Measurements from ENCODE around the gene ACOT13. TPM values are rescaled to one million over a fixed set of nuclear protein-coding genes. Genes with fewer than 3 reads are reported as not detected.
A peak's percentile ranks its signal among the peaks of the same experiment; 100 is the strongest.
"Not testable (repeated sequence)": the region's sequence is repeated elsewhere in the genome, so short reads cannot be mapped to it uniquely, and the experiment has no call there.

ACOT13 gene
- total RNA-seq, 1 donor from 2014 or later = 28.1 TPM

GRCh38 chr6:24743944-24744335, 77.1 kb downstream of the ACOT13 start:
- DNase-seq = no peak
- no peak for TF ChIP-seq CTCF (IDR thresholded peaks at IDR 0.05)
- Histone ChIP-seq H3K36me3 (no peaks in the 10 kb centered on the region), H3K4me1 (no peaks in the 10 kb centered on the region), H3K4me3 (no peak overlapping the region), H3K27me3 (no peaks in the 10 kb centered on the region), H3K27ac (peak overlapping the region; percentile 75), H3K9me3 (no peaks in the 10 kb centered on the region)
- intact Hi-C loops (cut with DNase I) = no loop called here
- ATAC-seq = no peak

GRCh38 chr6:24744911-24745310, 78.0 kb downstream of the ACOT13 start:
- Histone ChIP-seq H3K4me3 (no peak overlapping the region), H3K27me3 (no peaks in the 10 kb centered on the region), H3K9me3 (no peaks in the 10 kb centered on the region), H3K4me1 (no peaks in the 10 kb centered on the region), H3K36me3 (no peaks in the 10 kb centered on the region), H3K27ac (peak overlapping the region; percentile 49)
- DNase-seq (no peak), ATAC-seq (peak; percentile 86)
- TF ChIP-seq CTCF (IDR thresholded peaks at IDR 0.05) = no peak
- intact Hi-C loops (cut with DNase I) = no loop called here

GRCh38 chr6:24749297-24749696, 82.4 kb downstream of the ACOT13 start:
- DNase-seq = no peak
- Histone ChIP-seq H3K36me3 (no peaks in the 10 kb centered on the region), H3K9me3 (no peaks in the 10 kb centered on the region), H3K27ac (no peak overlapping the region), H3K27me3 (no peaks in the 10 kb centered on the region), H3K4me1 (no peaks in the 10 kb centered on the region), H3K4me3 (no peak overlapping the region)
- TF ChIP-seq CTCF (IDR thresholded peaks at IDR 0.05) = no peak
- ATAC-seq = peak; percentile 31
- intact Hi-C loops (cut with DNase I) = no loop called here

- intact Hi-C loops (cut with DNase I); H3K27me3 ChIP-seq; H3K4me3 ChIP-seq; H3K36me3 ChIP-seq; H3K27ac ChIP-seq; H3K4me1 ChIP-seq; H3K9me3 ChIP-seq; DNase-seq; ATAC-seq: not testable (repeated sequence)
These were observed 84.0 kb downstream of the ACOT13 start for GRCh38 chr6:24750878-24751277.

GRCh38 chr6:24752503-24752902, 85.6 kb downstream of the ACOT13 start:
- TF ChIP-seq CTCF (IDR thresholded peaks at IDR 0.05) = no peak
- intact Hi-C loops (cut with DNase I) = no loop called here
- ATAC-seq (no peak), DNase-seq (no peak)
- Histone ChIP-seq H3K9me3 (no peaks in the 10 kb centered on the region), H3K4me3 (no peak overlapping the region), H3K27ac (no peak overlapping the region), H3K36me3 (no peaks in the 10 kb centered on the region), H3K4me1 (no peaks in the 10 kb centered on the region), H3K27me3 (no peaks in the 10 kb centered on the region)

GRCh38 chr6:24752917-24753492, 86.1 kb downstream of the ACOT13 start:
- Histone ChIP-seq H3K27ac (no peak overlapping the region), H3K36me3 (no peaks in the 10 kb centered on the region), H3K4me1 (no peaks in the 10 kb centered on the region), H3K4me3 (no peak overlapping the region), H3K27me3 (no peaks in the 10 kb centered on the region), H3K9me3 (no peaks in the 10 kb centered on the region)
- no peak for DNase-seq
- TF ChIP-seq CTCF (IDR thresholded peaks at IDR 0.05) = no peak
- ATAC-seq = no peak
- intact Hi-C loops (cut with DNase I) = no loop called here
